Dermis microvascular lymphatic vessel endothelial cell (primary cell): ENCODE measurements around the gene ATG7. TPM values are rescaled to one million over a fixed set of nuclear protein-coding genes. Genes with fewer than 3 reads are reported as not detected.
"Not testable (repeated sequence)": the region's sequence is repeated elsewhere in the genome, so short reads cannot be mapped to it uniquely, and the experiment has no call there.

Source experiments
- DNase-seq, 2 donors: peaks; one replicate each; pipeline versions ENCODE4 v3.0.0 to v3.0.0-alpha.2; 2010; ENCODE audit warnings: low read depth in 2 of 2
- total RNA-seq: library from RNA; depleted of rRNA; stranded (reverse); fragments of >200 nt; gene quantifications from 2 replicates; pipeline ENCODE4 v1.2.1, GENCODE V29; 2014

The ATG7 gene
- total RNA-seq, 1 donor from 2014 or later: 28.0 TPM

DNA sequence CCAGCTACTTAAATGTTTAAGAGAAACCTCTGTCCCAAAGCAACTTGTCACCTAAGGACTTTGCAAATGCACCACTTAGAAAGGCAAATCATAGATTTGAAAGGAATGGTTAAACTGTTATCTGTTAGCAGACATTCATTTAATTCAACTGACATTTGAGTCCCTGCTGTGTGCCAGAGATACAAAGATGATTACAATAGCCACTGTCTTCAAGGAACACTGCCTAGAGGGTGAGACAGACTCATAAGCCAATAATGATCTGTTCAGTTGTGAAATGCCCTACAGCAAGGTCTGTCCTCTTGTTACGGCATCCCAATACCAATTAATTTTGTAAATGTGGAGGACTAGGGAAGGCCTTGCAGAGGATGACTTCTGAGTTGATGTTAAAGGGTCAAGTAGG lies 113.1 kb downstream of the ATG7 start:
- no peak for DNase-seq

DNA sequence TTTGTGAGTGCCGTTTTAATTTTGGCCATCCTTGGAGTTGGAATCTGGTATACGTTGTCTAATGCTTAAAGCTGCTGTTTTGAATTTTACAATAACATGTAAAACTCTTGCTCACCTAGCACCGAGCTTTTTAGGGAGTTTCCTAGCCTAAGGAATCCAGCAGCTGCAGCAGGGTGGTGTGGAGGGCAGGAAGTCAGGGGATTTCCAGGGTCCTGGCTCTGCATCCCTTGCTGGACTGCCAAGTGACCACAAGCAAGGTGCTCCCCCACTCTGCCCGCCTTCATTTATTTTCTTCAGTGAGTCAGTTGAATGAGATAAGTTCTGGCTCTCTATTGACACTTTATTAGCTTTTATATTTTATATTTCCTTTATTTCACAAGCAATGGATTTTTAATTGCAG lies 113.7 kb downstream of the ATG7 start:
- peak; percentile 52 to 92 for DNase-seq

DNA sequence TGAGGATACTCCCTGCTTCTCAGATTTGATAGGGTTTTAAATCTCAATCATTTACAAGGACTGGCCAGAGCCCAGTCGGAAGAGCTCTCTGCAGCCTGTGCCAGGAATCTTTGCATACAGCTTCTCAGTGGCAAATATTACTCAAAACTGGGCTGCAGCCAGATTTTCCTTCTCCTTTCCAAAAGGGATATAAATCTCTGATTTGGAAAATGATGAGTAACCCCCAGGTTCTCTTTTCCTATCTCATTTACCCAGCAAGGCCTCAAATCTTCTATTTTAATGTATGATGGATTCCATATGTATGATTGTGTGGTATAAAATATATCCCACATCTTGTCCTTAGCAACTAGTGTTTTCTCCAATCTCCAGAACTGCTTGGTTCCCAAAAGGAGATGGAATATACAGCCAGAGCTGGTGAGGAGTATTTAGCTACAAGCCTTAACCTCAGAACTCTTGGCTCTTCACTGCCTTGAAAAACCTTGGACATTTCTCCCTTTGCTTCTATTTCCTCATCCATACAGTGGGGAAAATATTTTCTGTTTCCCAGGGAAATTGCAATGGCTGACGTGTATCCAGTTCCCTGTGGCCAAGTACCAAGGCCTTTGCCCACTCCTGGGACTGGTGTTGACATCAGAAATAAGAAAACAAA lies 114.4 kb downstream of the ATG7 start:
- DNase-seq: peak; percentile 66 to 79

DNA sequence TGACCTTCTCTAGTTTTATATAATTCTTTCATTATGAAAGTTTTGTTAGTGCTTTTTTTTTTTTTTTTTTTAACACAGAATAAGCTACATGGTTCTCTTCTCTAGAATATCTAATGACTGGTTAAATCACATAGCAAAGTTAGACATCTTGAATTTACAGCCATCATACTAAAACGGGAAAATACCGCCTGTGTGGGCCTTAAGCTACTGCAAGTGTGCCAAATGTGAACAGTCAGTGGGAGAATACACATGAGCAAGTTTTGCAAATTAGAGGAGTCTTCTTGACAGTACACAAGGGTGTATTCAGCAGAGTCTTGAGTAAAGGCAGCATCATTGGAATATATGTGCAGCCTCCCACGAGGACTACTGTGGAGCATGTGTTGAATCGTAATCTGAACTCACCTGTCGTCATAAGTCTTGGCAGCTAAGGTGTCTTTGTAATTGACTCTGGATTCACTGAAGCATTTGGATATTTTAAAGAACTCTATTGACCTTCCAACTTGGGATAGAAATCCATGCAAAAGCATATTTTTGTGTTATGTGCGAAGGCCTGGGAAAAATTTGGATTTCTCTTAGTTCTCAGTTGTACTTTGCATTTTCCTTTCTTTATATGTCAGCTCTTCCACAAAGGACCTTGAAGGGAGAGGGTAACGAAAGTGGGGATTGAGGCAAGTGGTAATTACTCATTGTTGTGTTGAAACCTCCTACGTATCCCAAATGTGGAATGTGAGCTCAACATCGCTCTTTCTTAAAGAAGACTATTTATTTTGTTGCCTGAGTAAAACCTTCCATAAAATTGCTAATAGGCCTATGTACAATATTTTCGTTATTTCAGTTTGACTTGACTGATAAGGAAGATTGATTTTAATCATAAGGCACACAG lies 117.4 kb downstream of the ATG7 start:
- no peak for DNase-seq

DNA sequence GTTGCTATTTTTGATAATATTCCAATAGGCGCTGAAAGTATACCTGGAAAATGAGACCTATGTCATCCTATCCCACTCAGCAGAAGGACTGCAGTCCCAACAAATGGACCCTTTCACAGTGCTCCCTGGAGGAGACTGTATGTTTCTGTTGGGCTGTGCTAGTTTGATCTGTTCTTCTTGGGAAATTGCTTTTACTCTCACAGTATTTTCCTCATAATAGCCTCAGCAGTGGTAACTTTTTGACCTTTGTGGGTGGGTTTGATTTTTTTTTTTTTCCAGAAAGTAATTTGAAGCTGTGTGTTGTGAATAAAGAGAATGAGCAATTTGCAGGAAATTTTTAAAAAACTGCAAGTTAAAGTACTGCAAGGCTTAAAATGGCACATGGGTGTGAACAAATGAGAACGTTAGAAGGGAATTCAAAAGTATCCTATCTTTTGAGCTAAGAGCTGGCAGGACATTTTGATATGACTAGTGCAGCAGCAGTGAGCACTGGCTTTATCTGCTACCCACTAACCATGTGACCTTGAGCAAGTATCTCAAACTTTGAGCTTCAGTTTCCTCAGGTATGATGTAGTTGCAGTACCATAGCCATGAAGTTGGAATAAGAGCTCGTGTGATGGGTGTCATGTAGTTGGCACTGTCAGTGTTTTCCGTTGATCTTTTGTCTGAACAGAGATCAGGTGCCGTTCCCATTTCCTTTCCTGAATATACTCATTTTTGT lies 118.4 kb downstream of the ATG7 start:
- peak; percentile 60 to 74 for DNase-seq

DNA sequence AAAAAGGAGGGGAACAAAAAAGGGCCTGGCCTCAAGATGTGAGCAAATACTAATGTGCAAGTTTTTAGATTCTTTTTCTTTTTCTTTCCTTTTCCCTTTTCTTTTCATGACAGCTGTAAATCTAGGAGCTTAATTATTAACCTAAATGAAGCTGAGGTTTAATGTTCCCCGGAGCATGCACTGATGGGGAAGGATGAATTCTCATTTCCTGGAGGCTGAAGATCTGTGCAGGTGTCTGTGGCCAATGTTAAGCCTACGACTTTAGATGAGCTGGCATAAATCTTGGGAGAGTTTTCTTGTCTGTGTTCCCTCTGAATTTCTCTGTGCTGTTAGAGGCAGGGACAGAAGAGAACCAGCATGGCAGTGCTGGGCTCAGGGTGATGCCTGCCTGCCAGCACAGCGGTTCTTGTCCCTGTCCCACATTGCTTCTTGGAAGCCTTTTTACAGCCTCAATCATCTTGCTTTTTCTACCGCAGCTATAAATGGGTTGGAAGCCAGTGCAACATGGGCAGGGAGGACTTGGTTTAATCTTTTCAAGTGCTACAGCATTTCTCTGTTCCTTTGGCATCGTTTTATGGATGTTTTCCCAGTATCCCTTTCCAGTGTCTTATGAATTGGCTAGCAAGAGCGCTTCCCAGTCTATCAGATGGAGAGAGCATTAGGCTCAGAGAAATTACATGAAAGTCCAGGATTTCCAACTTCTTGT lies 119.1 kb downstream of the ATG7 start:
- DNase-seq: no peak

DNA sequence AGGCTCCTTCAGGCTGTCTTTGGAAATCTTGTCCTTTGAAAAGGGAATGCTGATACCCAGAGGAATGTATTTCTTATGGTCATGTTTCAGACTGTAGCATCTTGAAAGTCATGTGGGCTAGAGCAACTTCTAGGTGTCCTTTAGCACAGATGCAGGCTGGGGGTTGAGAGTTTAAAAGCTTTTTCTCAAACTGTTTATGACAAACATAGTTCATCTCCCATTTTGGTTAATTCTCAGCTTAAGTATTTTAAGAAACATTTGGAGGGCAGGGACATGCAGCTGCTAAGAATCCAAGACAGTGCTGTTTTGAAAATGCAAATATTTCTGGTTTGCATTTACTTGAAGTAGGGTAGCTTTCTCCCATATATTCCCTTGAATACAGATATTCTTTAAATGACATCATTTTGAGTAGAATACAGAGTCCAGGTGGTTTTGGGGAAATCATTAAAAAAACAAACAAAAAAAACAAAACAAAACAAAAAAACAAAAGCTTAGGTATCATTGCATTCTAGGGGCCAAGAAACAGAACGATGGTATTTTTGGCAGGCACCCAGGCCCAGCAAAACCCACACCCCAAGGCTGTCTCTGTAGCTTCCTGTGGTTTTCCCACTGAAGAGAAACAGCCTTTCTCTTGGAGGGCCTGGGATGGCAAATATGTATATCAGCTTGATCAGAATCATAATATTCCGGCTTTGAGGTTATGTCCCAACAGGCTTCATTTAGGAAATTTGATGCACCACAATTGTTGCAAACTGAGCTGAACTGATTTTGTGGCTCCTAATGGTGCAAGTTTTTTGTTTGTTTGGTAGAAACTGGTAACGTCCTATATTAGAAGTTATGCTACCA lies 120.0 kb downstream of the ATG7 start:
- peak in 1 of 2 donors; percentile 58 for DNase-seq

DNA sequence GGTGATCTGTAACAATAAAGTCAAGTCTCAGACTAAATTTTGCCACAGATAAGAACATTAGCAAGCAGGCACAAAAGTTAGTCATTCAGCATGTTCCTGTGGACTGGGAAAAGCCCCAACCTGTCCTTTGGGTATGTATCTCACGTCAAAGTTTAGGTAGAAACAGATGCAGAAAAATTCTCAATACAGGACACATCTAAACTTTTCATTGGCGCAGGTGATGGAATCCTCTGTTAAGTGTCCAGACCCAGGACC lies 120.6 kb downstream of the ATG7 start:
- no peak for DNase-seq

DNA sequence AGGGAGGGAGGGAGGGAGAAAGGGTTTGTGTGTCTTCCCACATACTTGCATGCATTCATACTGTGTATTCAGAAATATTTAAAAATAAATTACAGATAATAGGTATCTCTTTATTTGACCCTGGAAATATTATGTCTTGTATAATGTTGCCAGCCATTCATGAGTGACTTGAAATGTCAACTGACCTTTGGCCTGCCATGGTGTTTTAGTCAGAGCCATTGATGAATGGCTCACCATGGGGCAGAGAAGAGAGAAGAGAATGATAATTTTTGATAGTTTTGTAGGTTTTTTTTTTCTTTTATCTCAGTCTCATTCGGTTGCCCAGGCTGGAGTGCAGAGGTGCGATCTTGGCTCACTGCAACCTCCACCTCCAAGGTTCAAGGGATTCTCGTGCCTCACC lies 121.2 kb downstream of the ATG7 start:
- DNase-seq: no peak

DNA sequence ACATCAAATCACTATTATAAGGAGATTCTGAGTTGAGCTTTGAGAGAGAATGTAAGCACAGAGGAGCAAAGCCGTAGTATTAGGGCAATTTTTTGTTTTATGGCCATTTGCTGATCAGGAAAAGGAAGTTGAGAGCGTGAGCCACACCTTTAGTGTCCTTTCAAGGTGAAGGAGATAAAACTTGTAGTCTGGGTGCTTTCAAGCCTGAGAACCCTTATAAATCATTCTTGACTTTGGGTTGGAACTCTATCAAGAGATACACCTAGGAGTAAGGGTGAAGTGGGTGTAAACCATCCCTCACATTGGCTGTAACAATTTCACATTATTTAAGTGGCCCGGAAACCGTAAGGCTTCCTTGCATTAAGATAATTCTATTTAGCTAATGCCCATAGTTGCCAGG lies 122.2 kb downstream of the ATG7 start:
- no peak for DNase-seq

DNA sequence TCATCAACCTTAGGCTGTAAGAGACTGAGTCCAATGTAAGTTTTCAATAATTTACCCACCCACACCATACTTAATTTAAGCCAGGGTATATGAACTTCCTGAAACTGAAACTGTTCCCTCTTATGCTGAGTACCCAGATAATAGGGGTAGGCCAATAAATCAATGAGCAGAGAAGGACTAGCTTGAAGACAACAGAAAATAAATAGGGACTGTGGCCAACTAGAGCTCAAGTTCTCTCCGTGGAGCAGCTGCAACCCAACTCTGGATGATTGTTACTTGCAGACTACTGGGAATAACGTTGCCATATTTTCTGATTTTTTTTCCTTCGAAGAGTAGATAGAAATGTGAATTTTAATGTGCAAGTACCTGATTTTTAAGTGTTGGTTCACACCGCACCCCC lies 128.0 kb downstream of the ATG7 start:
- DNase-seq: no peak

DNA sequence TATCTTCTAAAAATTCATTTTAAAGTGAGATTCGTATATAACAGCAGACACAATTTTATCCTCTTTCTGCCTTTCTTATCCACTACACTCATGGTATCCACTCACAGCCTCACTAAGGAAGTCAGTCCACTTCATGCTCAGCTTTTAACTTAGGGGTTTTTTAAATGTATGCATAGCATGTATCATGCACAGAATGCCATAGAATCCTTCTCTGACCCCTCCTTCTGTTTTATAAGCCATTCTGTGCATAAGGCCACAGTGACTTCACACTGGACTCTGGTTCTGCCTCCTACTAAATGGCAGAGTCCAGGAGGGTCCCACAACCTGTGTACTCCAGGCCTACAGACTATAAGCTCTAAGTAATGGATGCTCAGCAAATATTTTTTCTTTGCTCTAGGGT lies 129.2 kb downstream of the ATG7 start:
- DNase-seq: no peak

DNA sequence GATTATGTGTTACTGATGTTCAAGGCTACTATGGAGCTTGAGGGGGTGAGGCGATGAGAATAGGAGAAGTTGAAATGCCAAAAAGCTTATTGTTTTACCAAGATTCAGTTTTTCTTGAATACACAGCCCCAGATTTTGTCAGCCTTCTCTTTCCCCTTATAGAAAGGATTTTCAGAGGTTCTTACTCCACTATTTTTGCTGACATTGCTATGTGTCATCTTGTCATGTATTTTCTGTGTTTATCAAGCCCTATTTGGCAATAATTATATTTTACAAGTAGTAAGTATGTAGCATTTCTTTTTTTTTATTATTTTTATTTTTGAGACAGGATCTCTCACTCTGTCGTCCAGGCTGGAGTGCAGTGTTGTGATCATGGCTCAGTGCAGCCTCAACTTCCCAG lies 133.1 kb downstream of the ATG7 start:
- no peak for DNase-seq

DNA sequence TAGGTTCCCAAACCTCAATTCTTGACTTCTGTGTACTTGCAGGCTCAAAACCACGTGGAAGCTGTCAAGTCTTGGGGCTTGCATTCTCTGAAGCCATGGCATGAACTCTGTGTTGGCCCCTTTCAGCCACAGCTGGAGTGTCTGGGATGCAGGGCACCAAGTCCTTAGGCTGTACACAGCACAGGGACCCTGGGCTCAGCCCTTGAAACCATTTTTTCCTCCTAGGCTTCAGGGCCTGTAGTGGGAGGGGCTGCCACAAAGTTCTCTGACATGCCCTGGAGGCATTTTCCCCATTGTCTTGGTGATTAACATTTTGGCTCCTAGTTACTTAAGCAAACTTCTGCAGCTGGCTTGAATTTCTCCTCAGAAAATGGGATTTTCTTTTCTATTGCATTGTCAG lies 135.4 kb downstream of the ATG7 start:
- no peak for DNase-seq

DNA sequence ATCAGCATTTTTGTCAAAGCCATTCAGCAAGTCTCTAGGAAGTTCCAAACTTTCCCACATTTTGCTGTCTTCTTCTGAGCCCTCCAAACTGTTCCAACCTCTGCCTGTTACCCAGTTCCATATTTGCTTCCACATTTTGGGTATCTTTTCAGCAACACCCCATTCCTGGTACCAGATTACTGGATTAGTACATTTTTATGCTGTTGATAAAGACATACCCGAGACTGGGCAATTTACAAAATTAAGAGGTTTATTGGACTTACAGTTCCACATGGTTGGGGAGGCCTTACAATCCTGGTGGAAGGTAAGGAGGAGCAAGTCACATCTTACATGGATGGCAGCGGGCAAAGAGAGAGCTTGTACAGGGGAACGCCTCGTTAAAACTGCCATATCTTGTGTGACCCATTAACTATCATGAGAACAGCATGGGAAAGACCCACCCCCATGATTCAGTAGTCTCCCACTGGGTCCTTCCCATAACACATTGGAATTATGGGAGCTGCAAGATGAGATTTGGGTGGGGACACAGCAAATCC lies 136.2 kb downstream of the ATG7 start:
- not testable (repeated sequence) for DNase-seq

DNA sequence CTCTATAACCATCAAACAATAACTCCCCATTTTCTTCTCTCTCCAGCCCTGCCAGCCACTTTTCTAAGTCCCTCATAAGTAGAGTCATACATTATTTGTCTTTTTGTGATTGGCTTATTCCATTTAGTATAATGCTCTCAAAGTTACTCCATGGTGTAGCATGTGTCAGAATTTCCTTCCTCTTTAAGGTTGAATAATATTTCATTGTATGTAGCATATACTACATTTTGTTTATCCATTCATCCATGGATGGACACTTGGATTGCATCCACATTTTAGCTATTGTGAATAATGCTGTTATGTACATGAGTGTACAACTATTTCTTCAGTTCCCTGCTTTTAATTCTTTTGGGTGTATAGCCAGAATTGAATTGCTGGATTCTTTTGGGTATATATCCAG lies 138.4 kb downstream of the ATG7 start:
- peak in 1 of 2 donors; percentile 61 for DNase-seq

DNA sequence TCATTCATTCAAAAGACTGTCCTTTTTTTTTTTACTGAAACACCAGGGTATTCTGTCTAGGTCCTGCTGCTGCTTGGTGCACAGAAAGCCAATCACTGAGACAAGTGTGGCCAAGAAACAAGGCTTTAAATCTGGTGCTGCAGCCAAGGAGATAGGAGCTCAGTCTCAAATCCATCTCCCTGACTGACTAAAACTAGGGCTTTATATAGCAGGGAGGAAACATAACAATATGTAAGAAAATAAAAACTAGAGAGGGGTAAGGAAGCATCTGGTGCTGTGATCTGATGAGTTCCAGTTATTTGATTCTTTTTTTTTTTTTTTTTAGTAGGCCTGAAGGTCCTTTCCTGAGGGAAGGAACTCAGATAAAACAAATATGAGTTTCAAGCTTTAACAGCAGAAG lies 139.8 kb downstream of the ATG7 start:
- peak in 1 of 2 donors; percentile 66 for DNase-seq

DNA sequence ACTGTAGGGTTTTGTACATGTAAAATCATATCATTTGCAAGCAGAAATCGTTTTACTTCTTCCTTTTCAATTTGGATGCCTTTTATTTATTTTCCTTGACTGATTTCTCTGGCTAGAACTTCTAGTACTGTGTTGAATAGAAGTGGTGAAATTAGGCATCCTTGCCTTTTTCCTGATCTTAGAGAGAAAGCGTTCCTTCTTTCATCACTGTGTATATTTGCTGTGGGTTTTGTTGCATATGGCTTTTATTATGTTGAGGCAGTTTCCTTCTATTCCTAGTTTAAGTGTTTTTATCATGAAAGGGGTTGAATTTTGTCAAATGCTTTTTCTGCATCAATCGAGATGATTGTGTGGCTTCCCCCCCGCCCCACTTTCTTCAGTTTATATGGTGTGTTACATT lies 140.9 kb downstream of the ATG7 start:
- DNase-seq: no peak

DNA sequence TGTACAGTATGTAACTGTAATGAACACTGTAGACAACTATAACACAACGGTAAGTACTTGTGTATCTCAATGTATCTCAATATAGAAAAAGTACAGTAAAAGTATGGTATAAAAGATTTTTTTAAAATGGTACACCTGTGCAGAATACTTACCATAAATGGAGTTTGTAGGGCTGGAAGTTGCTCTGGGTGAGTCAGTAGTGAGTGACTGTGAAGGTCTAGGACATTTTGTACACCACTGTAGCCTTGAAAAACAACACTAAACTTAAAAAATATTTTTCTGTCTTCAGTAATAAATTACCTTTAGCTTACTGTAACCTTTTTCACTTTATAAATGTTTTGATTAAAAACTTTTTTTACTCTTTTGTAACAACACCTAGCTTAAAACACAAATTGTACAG lies 142.9 kb downstream of the ATG7 start:
- DNase-seq: peak in 1 of 2 donors; percentile 16

DNA sequence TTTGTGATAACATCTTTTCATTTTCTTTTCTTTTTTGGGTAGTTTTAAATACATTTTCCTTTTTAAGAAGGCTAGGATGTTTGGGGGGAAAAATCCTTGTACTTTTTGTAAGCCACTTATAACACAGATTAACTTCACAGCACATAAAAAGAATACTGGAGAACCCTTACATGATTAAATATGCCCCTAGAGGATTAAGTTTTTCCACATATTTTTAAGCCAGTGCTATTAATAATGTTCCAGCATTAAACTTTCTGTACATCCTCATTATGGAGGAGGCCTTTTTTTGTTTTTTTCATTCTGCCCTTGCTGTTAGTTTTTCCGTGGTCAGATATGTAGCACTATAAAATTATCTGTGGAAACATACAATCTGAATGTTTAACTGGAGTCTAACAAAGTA lies 147.9 kb downstream of the ATG7 start:
- DNase-seq: no peak

DNA sequence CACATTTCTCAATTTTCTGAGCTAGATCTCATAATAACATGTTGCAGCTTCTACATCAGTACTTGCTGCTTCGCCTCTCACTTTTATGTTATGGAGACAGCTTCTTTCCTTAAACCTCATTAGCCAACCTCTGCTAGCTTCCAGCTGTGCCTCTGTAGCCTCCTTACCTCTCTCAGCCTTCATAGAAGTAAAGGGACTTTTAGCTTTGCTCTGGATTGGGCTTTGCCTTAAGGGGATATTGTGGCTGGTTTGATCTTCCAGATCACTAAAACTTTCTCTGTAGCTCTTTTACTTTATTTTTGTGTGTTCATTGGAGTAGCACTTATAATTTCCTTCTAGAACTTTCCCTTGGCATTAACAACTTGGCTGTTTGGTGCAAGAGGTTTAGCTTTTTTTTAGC lies 150.1 kb downstream of the ATG7 start:
- DNase-seq: no peak
